WTC11 (cell line): ENCODE data around the gene SSX4B.

ENCODE experiments used
- ATF2 ChIP-seq: sonication (generic); formaldehyde crosslinking; IDR thresholded peaks from 2 replicates; pipeline ENCODE4 v1.8.1; 2022; ENCODE audit warnings: low read depth, missing genetic modification reagents, borderline replicate concordance
- CREB1 ChIP-seq: sonication (generic); formaldehyde crosslinking; IDR thresholded peaks from 2 replicates; pipeline ENCODE4 v1.8.0; 2023; ENCODE audit warnings: mild to moderate bottlenecking, missing genetic modification reagents
- CTCF ChIP-seq: fragments of 200-600 bp; IDR thresholded peaks from 2 replicates; pipeline ENCODE4 v1.8.0; 2022; ENCODE audit warnings: antibody characterized with exemption
- E2F1 ChIP-seq: sonication (generic); formaldehyde crosslinking; IDR thresholded peaks from 2 replicates; pipeline ENCODE4 v1.8.0; 2022; ENCODE audit warnings: mild to moderate bottlenecking, missing genetic modification reagents
- E2F4 ChIP-seq: sonication (generic); formaldehyde crosslinking; IDR thresholded peaks from 2 replicates; pipeline ENCODE4 v1.8.1; 2022; ENCODE audit warnings: low read depth, mild to moderate bottlenecking, moderate library complexity, missing genetic modification reagents, borderline replicate concordance
- ELF4 ChIP-seq: sonication (generic); formaldehyde crosslinking; IDR thresholded peaks from 2 replicates; pipeline ENCODE4 v1.8.1; 2022; ENCODE audit warnings: low read depth, mild to moderate bottlenecking, moderate library complexity, missing genetic modification reagents
- ESRRA ChIP-seq: sonication (generic); formaldehyde crosslinking; IDR thresholded peaks from 2 replicates; pipeline ENCODE4 v1.8.1; 2022; ENCODE audit warnings: mild to moderate bottlenecking, missing genetic modification reagents, borderline replicate concordance
- NR2C2 ChIP-seq: sonication (generic); formaldehyde crosslinking; IDR thresholded peaks from 2 replicates; pipeline ENCODE4 v1.8.0; 2022; ENCODE audit warnings: mild to moderate bottlenecking, missing genetic modification reagents
- PRDM15 ChIP-seq: sonication (generic); formaldehyde crosslinking; IDR thresholded peaks from 2 replicates; pipeline ENCODE4 v1.8.0; 2022; ENCODE audit warnings: missing genetic modification reagents
- SP1 ChIP-seq: sonication (generic); formaldehyde crosslinking; conservative IDR thresholded peaks from 2 replicates; pipeline ENCODE4 v1.8.1; 2022; ENCODE audit warnings: missing genetic modification reagents
- USF1 ChIP-seq: sonication (generic); formaldehyde crosslinking; IDR thresholded peaks from 2 replicates; pipeline ENCODE4 v1.8.0; 2022; ENCODE audit warnings: mild to moderate bottlenecking, missing genetic modification reagents

- TF ChIP-seq CREB1: no peak
- no peak for TF ChIP-seq USF1
- no peak for TF ChIP-seq CTCF
- no peak for TF ChIP-seq E2F4 (CRISPR knock-in tag)
- no peak for TF ChIP-seq NR2C2
- no peak for TF ChIP-seq E2F1 (CRISPR knock-in tag)
- no peak for TF ChIP-seq ATF2 (CRISPR knock-in tag)
- no peak for TF ChIP-seq ESRRA (CRISPR knock-in tag)
- no peak for TF ChIP-seq PRDM15 (CRISPR knock-in tag)
- TF ChIP-seq ELF4 (CRISPR knock-in tag): no peak
- TF ChIP-seq SP1 (CRISPR knock-in tag): no peak
Measured at GRCh38 chrX:48357681-48358080, 54.1 kb downstream of the SSX4B start.
